Type B pancreatic cell (in vitro differentiated cells): ENCODE measurements around the gene PDE8A. TPM values are rescaled to one million over a fixed set of nuclear protein-coding genes. Genes with fewer than 3 reads are reported as not detected.

Experiments used
- DNase-seq: peaks from one replicate; pipeline ENCODE4 v3.0.0; 2021; ENCODE audit warnings: mixed read lengths; ENCODE audit not compliant: unreplicated experiment; ENCODE audit errors: extremely low spot score
- H3K27ac Mint-ChIP-seq: 2 replicates; pipeline ENCODE4 v1.8.0; 2021; ENCODE audit warnings: mild to moderate bottlenecking, mixed read lengths
- H3K27me3 Mint-ChIP-seq: 2 replicates; pipeline ENCODE4 v1.8.0; 2021; ENCODE audit warnings: mixed read lengths
- H3K36me3 Mint-ChIP-seq: 2 replicates; pipeline ENCODE4 v1.8.0; 2021; ENCODE audit warnings: mixed read lengths
- H3K4me1 Mint-ChIP-seq: one replicate; pipeline ENCODE4 v1.8.0; 2021; ENCODE audit warnings: mixed read lengths; ENCODE audit not compliant: unreplicated experiment
- H3K4me3 Mint-ChIP-seq: 2 replicates; pipeline ENCODE4 v1.8.0; 2021; ENCODE audit warnings: mild to moderate bottlenecking, mixed read lengths
- H3K9me3 Mint-ChIP-seq: 2 replicates; pipeline ENCODE4 v1.8.0; 2021; ENCODE audit warnings: mixed read lengths
- CTCF ChIP-seq: fragments of 200-600 bp; sonication (generic); conservative IDR thresholded peaks from 2 replicates; pipeline ENCODE4 v1.5.0; 2021; ENCODE audit warnings: antibody characterized with exemption, mild to moderate bottlenecking
- total RNA-seq: library from RNA; stranded (reverse); gene quantifications from 2 replicates; pipeline ENCODE4 v1.2.1, GENCODE V29; 2021; ENCODE audit warnings: low replicate concordance

The PDE8A gene
- total RNA-seq, 1 donor from 2014 or later = 22.8 TPM

- no peaks in the 10 kb centered on the region for H3K27me3 Mint-ChIP-seq
- H3K9me3 Mint-ChIP-seq = no peaks in the 10 kb centered on the region
- H3K27ac Mint-ChIP-seq = no peak overlapping the region
- no peak for TF ChIP-seq CTCF
- no peak overlapping the region for H3K4me3 Mint-ChIP-seq
- no peaks in the 10 kb centered on the region for H3K4me1 Mint-ChIP-seq
- DNase-seq = no peak
- H3K36me3 Mint-ChIP-seq = no peaks in the 10 kb centered on the region
Observed at GRCh38 chr15:85151861-85152260, 170.2 kb downstream of the PDE8A start.

- DNase-seq = no peak
- Mint-ChIP-seq H3K27ac (peak overlapping the region; percentile 78), H3K36me3 (no peaks in the 10 kb centered on the region), H3K4me3 (peak overlapping the region; percentile 59), H3K4me1 (no peaks in the 10 kb centered on the region), H3K9me3 (peaks cover 5% of the 10 kb centered on the region), H3K27me3 (no peaks in the 10 kb centered on the region)
- no peak for TF ChIP-seq CTCF
Observed at GRCh38 chr15:85154061-85154460, 172.4 kb downstream of the PDE8A start.

- Mint-ChIP-seq H3K27ac (no peak overlapping the region), H3K4me3 (no peak overlapping the region), H3K27me3 (no peaks in the 10 kb centered on the region), H3K36me3 (no peaks in the 10 kb centered on the region), H3K4me1 (no peaks in the 10 kb centered on the region), H3K9me3 (peaks cover 5% of the 10 kb centered on the region)
- no peak for DNase-seq
- TF ChIP-seq CTCF = no peak
Observed at GRCh38 chr15:85155360-85155759, 173.7 kb downstream of the PDE8A start.

- H3K27ac Mint-ChIP-seq = no peak overlapping the region
- no peaks in the 10 kb centered on the region for H3K4me1 Mint-ChIP-seq
- no peak for DNase-seq
- H3K4me3 Mint-ChIP-seq = no peak overlapping the region
- no peak for TF ChIP-seq CTCF
- H3K9me3 Mint-ChIP-seq = peaks cover 5% of the 10 kb centered on the region
- H3K36me3 Mint-ChIP-seq = no peaks in the 10 kb centered on the region
- no peaks in the 10 kb centered on the region for H3K27me3 Mint-ChIP-seq
Observed at GRCh38 chr15:85155857-85156256, 174.2 kb downstream of the PDE8A start.

GRCh38 chr15:85157344-85157743, 175.7 kb downstream of the PDE8A start:
- Mint-ChIP-seq H3K36me3 (peaks cover 4% of the 10 kb centered on the region), H3K27me3 (no peaks in the 10 kb centered on the region), H3K27ac (no peak overlapping the region), H3K4me3 (no peak overlapping the region), H3K9me3 (peaks cover 8% of the 10 kb centered on the region), H3K4me1 (no peaks in the 10 kb centered on the region)
- TF ChIP-seq CTCF = no peak
- DNase-seq = no peak

GRCh38 chr15:85162237-85162636, 180.6 kb downstream of the PDE8A start:
- no peak for TF ChIP-seq CTCF
- Mint-ChIP-seq H3K27me3 (no peaks in the 10 kb centered on the region), H3K36me3 (peaks cover 10% of the 10 kb centered on the region), H3K4me1 (no peaks in the 10 kb centered on the region), H3K9me3 (peaks cover 18% of the 10 kb centered on the region), H3K4me3 (no peak overlapping the region), H3K27ac (no peak overlapping the region)
- no peak for DNase-seq
